ENCODE results near the gene MAD2L1BP. TPM values are rescaled to one million over a fixed set of nuclear protein-coding genes. Genes with fewer than 3 reads are reported as not detected.
"Not testable (repeated sequence)": the region's sequence is repeated elsewhere in the genome, so short reads cannot be mapped to it uniquely, and the experiment has no call there.

MAD2L1BP gene
- total RNA-seq, 1 donor from 2014 or later: 22.8 TPM

GRCh38 chr6:43644940-43645612, 9.4 kb downstream of the MAD2L1BP start, which contains the start of gene RSPH9:
RSPH9 (plus strand) TSS chr6:43645036; CDS start chr6:43645099, 63 bp downstream.
- H3K4me3 Mint-ChIP-seq (ENCODE audit: unreplicated experiment): peak within 1 kb of the TSS; percentile 73
- H3K36me3 Mint-ChIP-seq (ENCODE audit: low read depth): peaks cover 9% of the 10 kb centered on the region
- TF ChIP-seq, protein P1, sequence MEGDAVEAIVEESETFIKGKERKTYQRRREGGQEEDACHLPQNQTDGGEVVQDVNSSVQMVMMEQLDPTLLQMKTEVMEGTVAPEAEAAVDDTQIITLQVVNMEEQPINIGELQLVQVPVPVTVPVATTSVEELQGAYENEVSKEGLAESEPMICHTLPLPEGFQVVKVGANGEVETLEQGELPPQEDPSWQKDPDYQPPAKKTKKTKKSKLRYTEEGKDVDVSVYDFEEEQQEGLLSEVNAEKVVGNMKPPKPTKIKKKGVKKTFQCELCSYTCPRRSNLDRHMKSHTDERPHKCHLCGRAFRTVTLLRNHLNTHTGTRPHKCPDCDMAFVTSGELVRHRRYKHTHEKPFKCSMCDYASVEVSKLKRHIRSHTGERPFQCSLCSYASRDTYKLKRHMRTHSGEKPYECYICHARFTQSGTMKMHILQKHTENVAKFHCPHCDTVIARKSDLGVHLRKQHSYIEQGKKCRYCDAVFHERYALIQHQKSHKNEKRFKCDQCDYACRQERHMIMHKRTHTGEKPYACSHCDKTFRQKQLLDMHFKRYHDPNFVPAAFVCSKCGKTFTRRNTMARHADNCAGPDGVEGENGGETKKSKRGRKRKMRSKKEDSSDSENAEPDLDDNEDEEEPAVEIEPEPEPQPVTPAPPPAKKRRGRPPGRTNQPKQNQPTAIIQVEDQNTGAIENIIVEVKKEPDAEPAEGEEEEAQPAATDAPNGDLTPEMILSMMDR (IDR thresholded peaks at IDR 0.05): no peak
- peaks cover 4% of the 10 kb centered on the region for H3K4me1 Mint-ChIP-seq (ENCODE audit: low read depth)
- no peaks in the 10 kb centered on the region for H3K9me3 Mint-ChIP-seq (ENCODE audit: low read depth)
- H3K27ac Mint-ChIP-seq (ENCODE audit: unreplicated experiment): peak within 1 kb of the TSS; percentile 62
- no peaks in the 10 kb centered on the region for H3K27me3 Mint-ChIP-seq (ENCODE audit: low read depth)
- DNase-seq (ENCODE audit: low spot score): no peak

GRCh38 chr6:43645613-43645964, 9.9 kb downstream of the MAD2L1BP start:
- Mint-ChIP-seq H3K4me3 (ENCODE audit: unreplicated experiment) (peak overlapping the region; percentile 73), H3K27ac (ENCODE audit: unreplicated experiment) (peak overlapping the region; percentile 62), H3K36me3 (ENCODE audit: low read depth) (peaks cover 4% of the 10 kb centered on the region), H3K27me3 (ENCODE audit: low read depth) (no peaks in the 10 kb centered on the region), H3K4me1 (ENCODE audit: low read depth) (peaks cover 4% of the 10 kb centered on the region), H3K9me3 (ENCODE audit: low read depth) (no peaks in the 10 kb centered on the region)
- TF ChIP-seq, protein P1 (IDR thresholded peaks at IDR 0.05): no peak
- DNase-seq (ENCODE audit: low spot score): no peak

DNA sequence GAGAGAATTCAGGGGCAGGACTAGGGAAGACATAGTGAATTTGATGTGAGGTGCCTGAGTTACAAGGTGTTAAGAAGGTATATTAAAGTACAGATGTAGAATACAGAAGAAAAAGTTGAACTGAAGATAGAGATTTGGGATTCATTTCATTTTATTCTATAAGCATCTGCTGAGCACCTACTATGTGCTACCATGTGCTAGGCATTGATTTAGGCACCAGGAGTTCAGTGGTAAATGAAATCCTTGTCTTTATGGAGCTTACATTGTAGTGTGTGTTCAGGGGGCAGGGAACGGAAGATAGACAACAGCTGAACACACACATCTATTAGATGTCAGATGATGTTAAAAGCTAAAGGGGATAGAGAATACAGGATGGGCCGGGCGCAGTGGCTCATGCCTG, 12.0 kb downstream of the MAD2L1BP start:
- TF ChIP-seq, protein P1 (IDR thresholded peaks at IDR 0.05): no peak
- DNase-seq (ENCODE audit: low spot score): no peak

GRCh38 chr6:43648248-43648647, 12.6 kb downstream of the MAD2L1BP start:
- peaks cover 4% of the 10 kb centered on the region for H3K4me1 Mint-ChIP-seq (ENCODE audit: low read depth)
- no peaks in the 10 kb centered on the region for H3K36me3 Mint-ChIP-seq (ENCODE audit: low read depth)
- H3K9me3 Mint-ChIP-seq (ENCODE audit: low read depth): no peaks in the 10 kb centered on the region
- no peaks in the 10 kb centered on the region for H3K27me3 Mint-ChIP-seq (ENCODE audit: low read depth)
- TF ChIP-seq, protein P1 (IDR thresholded peaks at IDR 0.05): no peak
- no peak for DNase-seq (ENCODE audit: low spot score)
- H3K4me3 Mint-ChIP-seq (ENCODE audit: unreplicated experiment): no peak overlapping the region
- no peak overlapping the region for H3K27ac Mint-ChIP-seq (ENCODE audit: unreplicated experiment)

More for the DNA sequence above, 12.0 kb downstream of the MAD2L1BP start:
- Mint-ChIP-seq H3K27ac (ENCODE audit: unreplicated experiment) (no peak overlapping the region), H3K9me3 (ENCODE audit: low read depth) (no peaks in the 10 kb centered on the region), H3K4me3 (ENCODE audit: unreplicated experiment) (no peak overlapping the region), H3K36me3 (ENCODE audit: low read depth) (no peaks in the 10 kb centered on the region), H3K4me1 (ENCODE audit: low read depth) (peaks cover 4% of the 10 kb centered on the region), H3K27me3 (ENCODE audit: low read depth) (no peaks in the 10 kb centered on the region)

DNA sequence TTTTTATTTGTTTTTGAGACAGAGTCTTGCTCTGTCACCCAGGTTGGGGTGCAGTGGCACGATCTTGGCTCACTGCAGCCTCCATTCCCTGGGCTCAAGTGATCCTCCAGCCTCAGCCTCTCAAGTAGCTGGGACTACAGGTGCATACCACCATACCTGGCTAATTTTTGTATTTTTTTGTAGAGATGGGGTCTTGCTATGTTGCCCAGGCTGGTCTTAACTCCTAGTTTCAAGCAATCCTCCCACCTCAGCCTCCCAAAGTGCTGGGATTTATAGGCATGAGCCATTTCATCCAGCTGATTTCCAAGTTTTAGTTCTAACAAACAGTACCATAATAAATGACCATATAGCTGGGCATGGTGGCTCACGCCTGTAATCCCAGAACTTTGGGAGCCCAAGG, 17.2 kb downstream of the MAD2L1BP start:
- H3K4me1 Mint-ChIP-seq (ENCODE audit: low read depth); DNase-seq (ENCODE audit: low spot score); H3K36me3 Mint-ChIP-seq (ENCODE audit: low read depth): not testable (repeated sequence)

More for the DNA sequence above, 17.2 kb downstream of the MAD2L1BP start:
- not testable (repeated sequence) for H3K9me3 Mint-ChIP-seq (ENCODE audit: low read depth); H3K4me3 Mint-ChIP-seq (ENCODE audit: unreplicated experiment); H3K27me3 Mint-ChIP-seq (ENCODE audit: low read depth); H3K27ac Mint-ChIP-seq (ENCODE audit: unreplicated experiment)
